OCI-LY7 (cell line): ENCODE measurements around the gene LINC01488. TPM values are rescaled to one million over a fixed set of nuclear protein-coding genes. Genes with fewer than 3 reads are reported as not detected.

Experiments used
- BruUV-seq: library from RNA; stranded (reverse); fragments of 400-500 nt; replicated peaks from 2 replicates; lab custom pipeline; 2021; lab: Mats Ljungman, UMichigan
- CTCF ChIA-PET: fragments of 300-600 bp; sonication (Branson Sonifier 250); formaldehyde crosslinking; loops from one replicate; lab custom pipeline; 2022; ENCODE audit warnings: antibody characterized with exemption; ENCODE audit not compliant: unreplicated experiment; lab: Charles Lee
- POLR2A ChIA-PET: fragments of 300-600 bp; sonication (Branson Sonifier 250); formaldehyde crosslinking; loops from one replicate; lab custom pipeline; 2022; ENCODE audit warnings: antibody characterized with exemption; lab: Charles Lee
- DNase-seq: peaks from one replicate; pipeline ENCODE4 v3.0.0-alpha.2; 2015; ENCODE audit warnings: low spot score
- H2AFZ ChIP-seq: fragments of 200-600 bp; sonication (generic), shearing (Covaris generic); 2 replicates; pipeline ENCODE4 v1.6.1; 2014; ENCODE audit warnings: mild to moderate bottlenecking, antibody characterized with exemption, low read length, moderate library complexity
- H3K27ac ChIP-seq: fragments of 200-600 bp; sonication (generic); 2 replicates; pipeline ENCODE4 v1.5.1; 2014; ENCODE audit warnings: mixed run types, low read depth, mild to moderate bottlenecking, moderate library complexity, low read length, inconsistent platforms; ENCODE audit not compliant: poor library complexity, severe bottlenecking
- H3K36me3 ChIP-seq: fragments of 200-600 bp; sonication (generic); 2 replicates; pipeline ENCODE4 v1.6.1; 2014; ENCODE audit warnings: mild to moderate bottlenecking, antibody characterized with exemption, low read length, moderate library complexity, mixed read lengths; ENCODE audit not compliant: insufficient read depth
- H3K4me1 ChIP-seq: fragments of 200-600 bp; sonication (generic); 2 replicates; pipeline ENCODE4 v1.5.1; 2014; ENCODE audit warnings: mild to moderate bottlenecking, low read length; ENCODE audit not compliant: insufficient read depth, poor library complexity, severe bottlenecking
- H3K4me2 ChIP-seq: fragments of 200-600 bp; sonication (generic); 2 replicates; pipeline ENCODE4 v1.6.1; 2014; ENCODE audit warnings: mild to moderate bottlenecking, low read length
- H3K4me3 ChIP-seq: fragments of 200-600 bp; sonication (generic); 2 replicates; pipeline ENCODE4 v1.5.1; 2014; ENCODE audit warnings: mild to moderate bottlenecking, low read depth, low read length; ENCODE audit not compliant: poor library complexity, severe bottlenecking
- H3K79me2 ChIP-seq: fragments of 200-600 bp; sonication (generic); 2 replicates; pipeline ENCODE4 v1.6.1; 2016; ENCODE audit warnings: low read depth, mild to moderate bottlenecking, low read length, moderate library complexity, mixed read lengths; ENCODE audit not compliant: insufficient read depth
- H3K9me2 ChIP-seq: fragments of 200-600 bp; sonication (generic); 2 replicates; pipeline ENCODE4 v1.6.1; 2016; ENCODE audit warnings: mild to moderate bottlenecking, low read length, mixed read lengths; ENCODE audit not compliant: insufficient read depth
- H3K9me3 ChIP-seq: fragments of 200-600 bp; sonication (generic); 2 replicates; pipeline ENCODE4 v1.6.1; 2014; ENCODE audit warnings: mild to moderate bottlenecking, mixed run types, low read length, mixed read lengths
- H4K20me1 ChIP-seq: fragments of 200-600 bp; sonication (generic); 2 replicates; pipeline ENCODE4 v1.6.1; 2014; ENCODE audit warnings: mild to moderate bottlenecking, antibody characterized with exemption, low read length, moderate library complexity, mixed read lengths; ENCODE audit not compliant: insufficient read depth
- EZH2phosphoT487 ChIP-seq: fragments of 200-600 bp; sonication (generic); IDR thresholded peaks from 2 replicates; pipeline ENCODE4 v1.6.1; 2018; ENCODE audit warnings: low read depth, borderline replicate concordance, mild to moderate bottlenecking, mixed run types, antibody characterized with exemption, low read length, moderate library complexity, mixed read lengths
- intact Hi-C: fragments of 100-400 bp; cut with micrococcal nuclease; formaldehyde crosslinking; loops from one replicate; pipeline ENCODE4 v1.10.0; 2022; ENCODE audit not compliant: unreplicated experiment
- total RNA-seq, 2 experiments: library from RNA; depleted of rRNA in 1 of 2; stranded (reverse); fragments of >200 nt in 1 of 2; shearing (Covaris generic) in 1 of 2; gene quantifications; 2 replicates each; pipeline ENCODE4 v1.2.3, GENCODE V29; 2014 to 2022
- TF ChIP-seq, protein P1 (sequence below): fragments of 200-600 bp; sonication (generic); conservative IDR thresholded peaks from 2 replicates; pipeline ENCODE4 v1.5.1; 2014; ENCODE audit warnings: mild to moderate bottlenecking, antibody characterized with exemption, low read length, moderate library complexity, mixed read lengths

Gene LINC01488
- total RNA-seq, 2 experiments from 2014 or later = not detected

DNA sequence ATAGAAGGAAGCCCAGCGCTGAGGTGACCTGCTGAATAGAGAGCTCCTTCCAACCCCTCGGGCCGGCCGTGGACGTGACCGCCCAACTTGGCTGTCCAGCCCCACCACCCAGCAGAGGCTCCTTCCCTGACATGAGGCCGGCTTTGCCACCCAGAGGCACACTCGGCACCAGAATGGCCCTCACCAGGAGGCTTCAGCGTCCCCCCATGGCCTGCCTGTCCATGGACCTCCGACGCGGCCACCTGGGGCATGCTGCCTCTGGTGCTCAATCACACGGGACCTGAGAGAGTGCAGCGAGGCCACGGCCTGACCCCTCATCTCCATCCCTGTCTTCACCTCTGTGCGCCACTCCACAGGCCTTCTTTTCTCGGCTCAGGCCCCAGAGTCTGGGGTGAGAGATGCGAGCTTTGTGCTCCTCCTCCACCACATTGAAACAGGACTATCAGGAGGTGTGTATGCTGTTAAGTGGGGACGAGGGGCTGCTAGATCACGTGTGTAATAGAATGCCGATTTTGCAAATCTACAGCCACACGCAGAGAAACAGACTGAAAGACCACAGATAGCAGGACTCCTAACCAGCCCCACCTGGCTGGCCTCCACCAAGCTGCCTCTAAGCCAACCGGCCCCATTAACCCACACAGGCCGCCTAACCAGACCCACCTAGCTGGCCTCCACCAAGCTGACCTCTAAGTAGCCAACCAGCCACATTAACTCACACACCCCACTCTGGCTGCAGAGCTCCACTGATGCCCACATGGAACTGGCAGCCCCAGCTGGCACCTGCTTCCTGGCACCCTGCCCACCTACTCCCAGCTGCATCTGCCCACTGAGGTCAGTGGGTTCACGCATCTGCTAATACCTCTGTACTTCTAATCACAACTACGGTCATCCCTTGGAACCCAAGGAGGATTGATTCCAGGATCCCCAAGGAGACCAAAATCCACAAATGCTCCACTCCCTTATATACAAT is 20.7 kb downstream of the LINC01488 start:
- ChIA-PET POLR2A (no interaction called here), CTCF (no interaction called here)
- Histone ChIP-seq H3K4me2 (no peak overlapping the region), H3K79me2 (no peaks in the 10 kb centered on the region), H3K4me1 (no peaks in the 10 kb centered on the region), H3K9me2 (no peaks in the 10 kb centered on the region), H3K4me3 (no peak overlapping the region), H3K36me3 (no peaks in the 10 kb centered on the region), H3K27ac (no peak overlapping the region), H2AFZ (no peak overlapping the region), H3K9me3 (no peaks in the 10 kb centered on the region), H4K20me1 (no peaks in the 10 kb centered on the region)
- intact Hi-C loops = no loop called here
- TF ChIP-seq, protein P1, sequence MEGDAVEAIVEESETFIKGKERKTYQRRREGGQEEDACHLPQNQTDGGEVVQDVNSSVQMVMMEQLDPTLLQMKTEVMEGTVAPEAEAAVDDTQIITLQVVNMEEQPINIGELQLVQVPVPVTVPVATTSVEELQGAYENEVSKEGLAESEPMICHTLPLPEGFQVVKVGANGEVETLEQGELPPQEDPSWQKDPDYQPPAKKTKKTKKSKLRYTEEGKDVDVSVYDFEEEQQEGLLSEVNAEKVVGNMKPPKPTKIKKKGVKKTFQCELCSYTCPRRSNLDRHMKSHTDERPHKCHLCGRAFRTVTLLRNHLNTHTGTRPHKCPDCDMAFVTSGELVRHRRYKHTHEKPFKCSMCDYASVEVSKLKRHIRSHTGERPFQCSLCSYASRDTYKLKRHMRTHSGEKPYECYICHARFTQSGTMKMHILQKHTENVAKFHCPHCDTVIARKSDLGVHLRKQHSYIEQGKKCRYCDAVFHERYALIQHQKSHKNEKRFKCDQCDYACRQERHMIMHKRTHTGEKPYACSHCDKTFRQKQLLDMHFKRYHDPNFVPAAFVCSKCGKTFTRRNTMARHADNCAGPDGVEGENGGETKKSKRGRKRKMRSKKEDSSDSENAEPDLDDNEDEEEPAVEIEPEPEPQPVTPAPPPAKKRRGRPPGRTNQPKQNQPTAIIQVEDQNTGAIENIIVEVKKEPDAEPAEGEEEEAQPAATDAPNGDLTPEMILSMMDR = no peak
- no peak for TF ChIP-seq EZH2phosphoT487
- no TSS peak for BruUV-seq
- DNase-seq = no peak

DNA sequence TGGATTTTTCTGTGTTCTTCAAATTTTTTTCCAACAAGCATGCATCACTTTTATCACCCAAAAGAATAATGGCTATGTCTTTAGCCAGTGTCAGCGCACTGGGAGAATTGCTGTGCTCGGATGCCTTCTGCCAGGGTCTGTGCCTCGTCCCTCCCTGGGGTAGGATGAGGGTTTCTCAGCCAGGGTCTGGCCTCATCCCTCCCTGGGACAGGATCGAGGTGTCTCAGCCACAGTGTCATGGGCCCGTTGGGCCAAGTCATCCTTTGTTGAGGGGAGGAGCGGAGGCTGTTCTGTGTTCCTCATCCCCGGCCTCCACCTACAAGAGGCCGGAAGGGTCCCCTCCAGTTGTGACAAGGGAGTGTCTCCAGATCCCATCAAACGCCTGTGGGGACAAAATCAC is 22.7 kb downstream of the LINC01488 start:
- DNase-seq = no peak
- Histone ChIP-seq H3K4me1 (no peaks in the 10 kb centered on the region), H3K9me3 (no peaks in the 10 kb centered on the region), H3K36me3 (no peaks in the 10 kb centered on the region), H3K4me2 (no peak overlapping the region), H2AFZ (no peak overlapping the region), H3K4me3 (no peak overlapping the region), H4K20me1 (no peaks in the 10 kb centered on the region), H3K9me2 (no peaks in the 10 kb centered on the region), H3K27ac (no peak overlapping the region), H3K79me2 (no peaks in the 10 kb centered on the region)
- no TSS peak for BruUV-seq
- ChIA-PET POLR2A (no interaction called here), CTCF (no interaction called here)
- intact Hi-C loops = no loop called here
- TF ChIP-seq, protein P1 = no peak
- TF ChIP-seq EZH2phosphoT487 = no peak

DNA sequence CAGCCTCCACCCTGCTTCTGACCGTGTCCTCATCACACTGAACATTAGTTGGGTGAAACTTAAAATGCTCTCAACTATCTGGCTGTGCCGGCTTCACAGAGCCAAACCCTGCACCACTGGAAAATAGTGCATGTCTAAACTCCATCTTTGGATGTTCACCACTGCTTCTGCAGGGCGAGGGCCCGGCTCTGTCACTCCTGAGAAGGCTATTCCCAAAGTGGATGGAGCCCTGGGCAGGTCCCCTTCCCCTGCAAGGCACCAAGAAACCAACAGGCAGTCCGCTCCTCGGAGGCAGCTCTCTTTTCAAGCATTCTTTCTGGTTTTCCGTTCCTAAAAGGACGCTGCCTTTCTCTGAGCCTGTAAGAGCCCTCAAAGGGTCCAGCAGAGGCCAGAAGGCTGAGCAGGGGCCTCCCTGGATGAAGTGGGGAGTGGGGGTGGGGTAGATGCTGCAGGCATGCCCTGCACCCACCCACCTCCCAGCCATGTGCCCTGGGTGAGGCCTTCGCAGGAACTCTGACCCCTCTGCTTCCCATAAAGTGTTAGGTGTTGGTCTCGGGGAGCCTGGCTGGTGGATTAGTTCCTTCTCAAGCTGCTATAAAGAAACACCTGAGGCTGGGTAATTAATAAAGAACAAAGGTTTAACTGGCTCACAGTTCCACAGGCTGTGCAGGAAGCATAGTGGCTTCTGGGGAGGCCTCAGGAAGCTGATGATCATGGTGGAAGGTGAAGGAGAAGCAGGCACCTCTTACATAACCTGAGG is 23.3 kb downstream of the LINC01488 start:
- Histone ChIP-seq H3K36me3 (no peaks in the 10 kb centered on the region), H4K20me1 (no peaks in the 10 kb centered on the region), H3K9me3 (no peaks in the 10 kb centered on the region), H3K4me2 (no peak overlapping the region), H3K4me1 (no peaks in the 10 kb centered on the region), H3K27ac (no peak overlapping the region), H2AFZ (no peak overlapping the region), H3K79me2 (no peaks in the 10 kb centered on the region), H3K4me3 (no peak overlapping the region), H3K9me2 (no peaks in the 10 kb centered on the region)
- POLR2A ChIA-PET = no interaction called here
- DNase-seq = no peak
- no TSS peak for BruUV-seq
- intact Hi-C loops = no loop called here
- CTCF ChIA-PET = no interaction called here
- TF ChIP-seq, protein P1 = no peak
- TF ChIP-seq EZH2phosphoT487 = no peak
